Ovary (tissue), 9 donors: ENCODE results near the gene MIOS. TPM values are rescaled to one million over a fixed set of nuclear protein-coding genes. Genes with fewer than 3 reads are reported as not detected.

Experiments
- DNase-seq, 5 donors: peaks; one replicate each; pipeline ENCODE4 v3.0.0-alpha.2; 2019 to 2020
- H3K27ac ChIP-seq, 2 donors: fragments of 200-600 bp; one replicate each; pipeline versions ENCODE4 v1.5.1 to v1.8.0; 2019 to 2022
- H3K27me3 ChIP-seq: fragments of 200-600 bp; one replicate; pipeline ENCODE4 v1.8.0; 2022
- H3K36me3 ChIP-seq: fragments of 200-600 bp; sonication (generic); one replicate; pipeline ENCODE4 v1.5.1; 2019
- H3K4me1 ChIP-seq: one replicate; pipeline ENCODE4 v1.8.1; 2013; ENCODE audit warnings: mild to moderate bottlenecking, moderate library complexity; ENCODE audit not compliant: insufficient read depth
- H3K4me3 ChIP-seq: fragments of 200-600 bp; sonication (generic); one replicate; pipeline ENCODE4 v1.5.1; 2017
- H3K9me3 ChIP-seq, 2 donors: fragments of 200-600 bp in 1 of 2; sonication (generic) in 1 of 2; one replicate each; pipeline versions ENCODE4 v1.5.1 to v1.8.1; 2013 to 2019; ENCODE audit warnings: mild to moderate bottlenecking in 1 of 2, moderate library complexity in 1 of 2
- EP300 ChIP-seq: sonication (generic); formaldehyde crosslinking; IDR thresholded peaks from one replicate; pipeline ENCODE4 v1.6.1; 2017; ENCODE audit warnings: antibody characterized with exemption
- POLR2A ChIP-seq: fragments of 450-650 bp; IDR thresholded peaks from one replicate; pipeline ENCODE4 v1.6.1; 2017; ENCODE audit warnings: antibody characterized with exemption, mild to moderate bottlenecking, moderate library complexity
- whole genome bisulfite sequencing, 3 donors: extraction: QIAGEN DNeasy Blood & Tissue Kit in 1 of 3; methylation state at CpG; one replicate each; pipeline versions ENCODE4 v1.1.5 to v1.1.7; 2013 to 2017; 5-methylcytosine and 5-hydroxymethylcytosine counted together
- intact Hi-C, 4 donors: fragments of 100-400 bp; cut with DNase I; formaldehyde crosslinking; loops; one replicate each; pipeline versions ENCODE4 v1.11.0 to v1.15.1; 2022 to 2023
- polyA plus RNA-seq, 2 donors: library from polyadenylated mRNA; stranded (reverse); fragments of 200-250 nt in 1 of 2; fragments of 350-450 nt in 1 of 2; fragmentation: Illumina TruSeq in 1 of 2; extraction: RNeasy Lipid Tissue Mini Kit (QIAGEN cat#74804) in 1 of 2; gene quantifications; one replicate each; pipeline ENCODE4 v1.2.3, GENCODE V29; 2013 to 2014
- total RNA-seq, 7 donors: library from RNA; depleted of rRNA in 2 of 7; stranded (reverse); fragments of >200 nt in 2 of 7; fragmentation: NEBNext Ultra II Directional in 3 of 7; extraction: Animal tissue kit (Norgen Biotek cat#: 25700) in 3 of 7; gene quantifications; one replicate each; pipeline versions ENCODE4 v1.1.0 to v1.2.4, GENCODE V29; 2016 to 2023
- TF ChIP-seq, protein P1 (sequence below), 3 donors: fragments of 450-650 bp in 2 of 3; fragments of 200-600 bp in 1 of 3; IDR thresholded peaks; one replicate each; pipeline versions ENCODE4 v1.5.1 to v1.8.0; 2016 to 2022; ENCODE audit warnings: antibody characterized with exemption in 3 of 3, mild to moderate bottlenecking in 1 of 3
- donor health status: DM: no; HTN: no; CAD: no; lungs with moderate emphysema.
- donor health status: DM: no; HTN: no; CAD: no.
- donor health status: Bipolar disorder and iron deficiency.
- donor health status: DM: yes; HTN: yes; CAD: no.
- donor health status: DM: no; HTN: no; CAD: no.
- donor health status: DM: yes; HTN: yes; CAD: no.

MIOS gene
- total and polyA plus RNA-seq, 9 donors, result 11.2 to 49.2 (median 26.9) TPM

DNA sequence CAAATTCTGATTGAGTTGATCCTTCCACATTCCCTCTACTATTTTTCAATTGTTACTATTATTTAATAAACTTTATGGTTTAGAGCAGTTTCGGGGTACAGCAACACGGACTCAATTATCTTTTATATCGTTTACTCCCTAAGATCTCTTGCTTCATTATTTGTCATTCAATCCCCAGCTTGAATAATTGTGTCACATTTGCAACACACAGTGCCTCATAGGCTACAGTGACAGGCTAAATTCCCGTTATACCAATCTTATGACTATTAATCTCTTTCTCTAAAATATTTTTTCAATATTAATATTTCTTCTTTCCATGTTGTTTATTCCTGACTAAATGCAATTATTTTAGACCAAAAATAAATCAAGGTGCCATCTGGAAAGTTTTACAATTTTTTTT is 27.0 kb upstream of the MIOS start:
- Histone ChIP-seq H3K4me1 (no peaks in the 10 kb centered on the region), H3K27me3 (no peaks in the 10 kb centered on the region), H3K27ac (no peak overlapping the region), H3K36me3 (no peaks in the 10 kb centered on the region), H3K9me3 (no peaks in the 10 kb centered on the region), H3K4me3 (no peak overlapping the region)
- no peak for DNase-seq
- intact Hi-C loops, result loop anchor here in 1 of 4 donors (10.0 kb wide), 1 partner anchor 115 kb away; no protein-coding TSS in a partner anchor
- WGBS, 3 donors, result 82 to 91% (median 83%) methylated on average over 4 of the region's 4 CpGs
- TF ChIP-seq, protein P1, sequence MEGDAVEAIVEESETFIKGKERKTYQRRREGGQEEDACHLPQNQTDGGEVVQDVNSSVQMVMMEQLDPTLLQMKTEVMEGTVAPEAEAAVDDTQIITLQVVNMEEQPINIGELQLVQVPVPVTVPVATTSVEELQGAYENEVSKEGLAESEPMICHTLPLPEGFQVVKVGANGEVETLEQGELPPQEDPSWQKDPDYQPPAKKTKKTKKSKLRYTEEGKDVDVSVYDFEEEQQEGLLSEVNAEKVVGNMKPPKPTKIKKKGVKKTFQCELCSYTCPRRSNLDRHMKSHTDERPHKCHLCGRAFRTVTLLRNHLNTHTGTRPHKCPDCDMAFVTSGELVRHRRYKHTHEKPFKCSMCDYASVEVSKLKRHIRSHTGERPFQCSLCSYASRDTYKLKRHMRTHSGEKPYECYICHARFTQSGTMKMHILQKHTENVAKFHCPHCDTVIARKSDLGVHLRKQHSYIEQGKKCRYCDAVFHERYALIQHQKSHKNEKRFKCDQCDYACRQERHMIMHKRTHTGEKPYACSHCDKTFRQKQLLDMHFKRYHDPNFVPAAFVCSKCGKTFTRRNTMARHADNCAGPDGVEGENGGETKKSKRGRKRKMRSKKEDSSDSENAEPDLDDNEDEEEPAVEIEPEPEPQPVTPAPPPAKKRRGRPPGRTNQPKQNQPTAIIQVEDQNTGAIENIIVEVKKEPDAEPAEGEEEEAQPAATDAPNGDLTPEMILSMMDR (IDR thresholded peaks at IDR 0.05), result no peak
- TF ChIP-seq POLR2A, result no peak
- TF ChIP-seq EP300, result no peak

DNA sequence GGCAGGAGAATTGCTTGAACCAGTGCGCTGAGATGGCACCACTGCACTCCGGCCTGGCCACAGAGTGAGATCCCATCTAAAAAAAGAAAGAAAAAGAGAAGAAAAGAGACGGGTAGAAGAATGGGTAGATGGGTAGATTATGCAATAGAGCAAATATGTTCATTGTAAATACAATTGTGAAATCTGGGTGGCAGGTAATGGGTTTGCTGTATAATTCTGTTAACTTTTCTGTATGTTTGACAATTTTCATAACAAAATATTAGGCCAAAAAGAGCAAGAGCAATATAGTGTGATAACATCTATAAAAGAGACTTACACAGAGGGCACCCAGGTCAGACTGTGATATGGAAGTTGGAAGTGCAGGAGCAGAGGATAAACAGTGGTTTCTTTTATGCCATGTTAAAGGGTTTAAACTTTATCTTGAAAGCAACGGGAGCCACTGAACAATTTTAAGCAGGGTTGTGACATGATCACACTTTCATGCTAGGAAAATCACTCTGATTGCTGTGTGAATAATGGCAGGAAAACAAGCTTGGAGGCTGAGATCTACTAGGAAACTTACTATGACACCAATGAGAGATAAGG is 24.3 kb upstream of the MIOS start:
- Histone ChIP-seq H3K9me3 (no peaks in the 10 kb centered on the region), H3K36me3 (no peaks in the 10 kb centered on the region), H3K4me1 (no peaks in the 10 kb centered on the region), H3K27me3 (no peaks in the 10 kb centered on the region), H3K27ac (no peak overlapping the region), H3K4me3 (no peak overlapping the region)
- TF ChIP-seq, protein P1 (IDR thresholded peaks at IDR 0.05), result no peak
- TF ChIP-seq EP300, result no peak
- no peak for TF ChIP-seq POLR2A
- intact Hi-C loops, result no loop called here
- WGBS, 3 donors, result 82 to 88% (median 87%) methylated on average over 4 of the region's 4 CpGs
- DNase-seq, result no peak

DNA sequence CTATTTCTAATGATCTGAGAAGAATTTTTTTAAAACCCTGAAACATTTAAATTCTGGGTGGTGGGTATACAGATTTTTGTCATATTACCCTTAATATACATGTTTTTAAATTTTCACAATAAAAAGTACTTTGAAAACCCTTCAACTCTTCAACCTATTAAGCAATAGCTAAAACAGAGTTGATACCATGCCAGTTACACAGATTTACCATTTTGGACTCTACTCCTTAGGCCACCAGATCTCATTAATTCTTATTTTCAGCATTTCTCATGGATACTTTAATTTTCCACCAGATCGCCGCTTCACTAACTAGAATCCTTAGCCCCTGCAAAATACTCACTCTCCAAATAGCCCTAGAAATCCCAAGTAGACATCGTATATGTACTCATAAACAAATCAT is 18.3 kb upstream of the MIOS start:
- TF ChIP-seq, protein P1 (IDR thresholded peaks at IDR 0.05), result no peak
- TF ChIP-seq EP300 (no peak), POLR2A (no peak)
- WGBS, 3 donors, result 93 to 97% (median 94%) methylated on average over 3 of the region's 3 CpGs
- DNase-seq, result no peak
- no peaks in the 10 kb centered on the region for H3K36me3 ChIP-seq
- no peak overlapping the region for H3K4me3 ChIP-seq
- H3K27ac ChIP-seq, result no peak overlapping the region
- H3K9me3 ChIP-seq, result no peaks in the 10 kb centered on the region
- no peaks in the 10 kb centered on the region for H3K4me1 ChIP-seq
- intact Hi-C loops, result no loop called here
- H3K27me3 ChIP-seq, result no peaks in the 10 kb centered on the region

DNA sequence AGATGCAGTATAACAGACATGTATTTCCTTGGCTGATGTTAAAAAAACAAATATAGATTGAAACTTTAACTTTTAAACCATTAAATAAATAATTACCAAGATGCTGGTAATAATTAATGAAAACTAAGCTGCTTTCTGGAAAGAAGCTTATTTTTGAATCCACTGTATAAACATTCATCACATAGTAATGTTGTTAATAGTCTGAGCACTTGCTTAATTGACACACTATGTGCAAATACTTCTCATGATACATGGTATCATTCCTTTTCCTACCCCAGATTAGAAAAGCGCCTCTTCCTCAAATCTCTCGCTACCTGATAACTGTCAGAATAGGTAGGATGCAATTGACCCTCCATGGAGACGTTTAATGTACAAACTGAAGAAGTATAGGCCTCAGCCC is 16.0 kb upstream of the MIOS start:
- no peaks in the 10 kb centered on the region for H3K9me3 ChIP-seq
- WGBS, 3 donors, result 92 to 96% (median 95%) methylated on average over 3 of the region's 3 CpGs
- H3K27ac ChIP-seq, result no peak overlapping the region
- no peak overlapping the region for H3K4me3 ChIP-seq
- no peaks in the 10 kb centered on the region for H3K4me1 ChIP-seq
- H3K36me3 ChIP-seq, result no peaks in the 10 kb centered on the region
- intact Hi-C loops, result no loop called here
- TF ChIP-seq EP300 (no peak), POLR2A (no peak)
- TF ChIP-seq, protein P1 (IDR thresholded peaks at IDR 0.05), result no peak
- no peak for DNase-seq
- H3K27me3 ChIP-seq, result no peaks in the 10 kb centered on the region
